ENCODE results near the gene GABPA.

DNA sequence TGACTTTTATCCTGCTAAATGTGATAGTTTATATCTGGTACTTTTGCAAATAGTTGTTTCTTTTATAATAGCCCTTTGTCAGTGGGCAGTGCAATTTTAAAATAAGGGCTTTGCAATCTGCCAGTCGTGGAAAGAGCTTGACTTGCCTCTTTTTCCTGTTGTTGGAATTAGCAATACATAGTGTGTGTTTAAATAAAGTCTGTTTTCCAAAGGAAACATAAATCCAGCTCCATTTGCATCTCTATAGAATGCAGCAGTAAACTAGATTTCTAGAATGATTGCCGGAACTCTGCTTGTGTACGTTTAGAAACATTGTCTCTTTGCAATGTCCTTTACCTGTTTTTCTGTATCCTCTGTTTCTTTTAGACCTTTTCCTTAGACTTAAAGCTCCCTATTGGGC is 33.1 kb downstream of the GABPA start:
- TF ChIP-seq TAF15 (IDR thresholded peaks at IDR 0.05; ENCODE audit: low read depth, low read length) (no peak), ZBTB26 (CRISPR knock-in tag; IDR thresholded peaks at IDR 0.05) (no peak)
- TF ChIP-seq, protein P1, sequence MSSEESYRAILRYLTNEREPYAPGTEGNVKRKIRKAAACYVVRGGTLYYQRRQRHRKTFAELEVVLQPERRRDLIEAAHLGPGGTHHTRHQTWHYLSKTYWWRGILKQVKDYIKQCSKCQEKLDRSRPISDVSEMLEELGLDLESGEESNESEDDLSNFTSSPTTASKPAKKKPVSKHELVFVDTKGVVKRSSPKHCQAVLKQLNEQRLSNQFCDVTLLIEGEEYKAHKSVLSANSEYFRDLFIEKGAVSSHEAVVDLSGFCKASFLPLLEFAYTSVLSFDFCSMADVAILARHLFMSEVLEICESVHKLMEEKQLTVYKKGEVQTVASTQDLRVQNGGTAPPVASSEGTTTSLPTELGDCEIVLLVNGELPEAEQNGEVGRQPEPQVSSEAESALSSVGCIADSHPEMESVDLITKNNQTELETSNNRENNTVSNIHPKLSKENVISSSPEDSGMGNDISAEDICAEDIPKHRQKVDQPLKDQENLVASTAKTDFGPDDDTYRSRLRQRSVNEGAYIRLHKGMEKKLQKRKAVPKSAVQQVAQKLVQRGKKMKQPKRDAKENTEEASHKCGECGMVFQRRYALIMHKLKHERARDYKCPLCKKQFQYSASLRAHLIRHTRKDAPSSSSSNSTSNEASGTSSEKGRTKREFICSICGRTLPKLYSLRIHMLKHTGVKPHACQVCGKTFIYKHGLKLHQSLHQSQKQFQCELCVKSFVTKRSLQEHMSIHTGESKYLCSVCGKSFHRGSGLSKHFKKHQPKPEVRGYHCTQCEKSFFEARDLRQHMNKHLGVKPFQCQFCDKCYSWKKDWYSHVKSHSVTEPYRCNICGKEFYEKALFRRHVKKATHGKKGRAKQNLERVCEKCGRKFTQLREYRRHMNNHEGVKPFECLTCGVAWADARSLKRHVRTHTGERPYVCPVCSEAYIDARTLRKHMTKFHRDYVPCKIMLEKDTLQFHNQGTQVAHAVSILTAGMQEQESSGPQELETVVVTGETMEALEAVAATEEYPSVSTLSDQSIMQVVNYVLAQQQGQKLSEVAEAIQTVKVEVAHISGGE (CRISPR knock-in tag; IDR thresholded peaks at IDR 0.05) = no peak
